VCaP (cell line): ENCODE data around the gene C1orf50.
A peak's percentile ranks its signal among the peaks of the same experiment; 100 is the strongest.
"Not testable (repeated sequence)": the region's sequence is repeated elsewhere in the genome, so short reads cannot be mapped to it uniquely, and the experiment has no call there.

ENCODE experiments used
- H3K27ac ChIP-seq: fragments of 450-650 bp; 2 replicates; pipeline ENCODE4 v1.5.1; 2017
- CTCF ChIP-seq: fragments of 450-650 bp; conservative IDR thresholded peaks from 2 replicates; pipeline ENCODE4 v1.5.1; 2017; ENCODE audit warnings: mild to moderate bottlenecking, moderate library complexity

C1orf50 gene

GRCh38 chr1:42807056-42807668, 40.1 kb downstream of the C1orf50 start:
- no peak overlapping the region for H3K27ac ChIP-seq
- TF ChIP-seq CTCF: no peak

GRCh38 chr1:42814815-42815214, 47.8 kb downstream of the C1orf50 start:
- H3K27ac ChIP-seq: not testable (repeated sequence)

GRCh38 chr1:42815941-42816584, 49.0 kb downstream of the C1orf50 start:
- TF ChIP-seq CTCF: no peak
- peak overlapping the region; percentile 92 for H3K27ac ChIP-seq

- H3K27ac ChIP-seq: peak within 1 kb of the TSS; percentile 92
- no peak for TF ChIP-seq CTCF
Measured at GRCh38 chr1:42816585-42817439, 49.8 kb downstream of the C1orf50 start, which contains the start of the genes ERMAP and SVBP. Gene ERMAP, plus strand, starts transcription at chr1:42817122. Its CDS starts 13,327 bp downstream, at chr1:42830449. Gene SVBP, minus strand, starts transcription at chr1:42817397. Its CDS starts 853 bp downstream, at chr1:42816544.

GRCh38 chr1:42817440-42817767, 50.4 kb downstream of the C1orf50 start:
- no peak for TF ChIP-seq CTCF
- H3K27ac ChIP-seq: peak overlapping the region; percentile 92

GRCh38 chr1:42817976-42818375, 50.9 kb downstream of the C1orf50 start:
- no peak for TF ChIP-seq CTCF
- no peak overlapping the region for H3K27ac ChIP-seq

GRCh38 chr1:42820813-42821212, 53.8 kb downstream of the C1orf50 start:
- no peak overlapping the region for H3K27ac ChIP-seq
- no peak for TF ChIP-seq CTCF
